CD14-positive monocyte (primary cell): ENCODE results near the gene CNIH3. TPM values are rescaled to one million over a fixed set of nuclear protein-coding genes. Genes with fewer than 3 reads are reported as not detected.

ENCODE experiments used
- DNase-seq, 3 donors: peaks; one replicate each; pipeline ENCODE4 v3.0.0-alpha.2; 2011 to 2022
- H2AFZ ChIP-seq: 2 replicates; pipeline ENCODE4 v1.6.0; 2012; ENCODE audit warnings: mild to moderate bottlenecking, low read depth, low read length, inconsistent platforms; ENCODE audit not compliant: insufficient read depth, poor library complexity, severe bottlenecking
- H3K27ac ChIP-seq, 2 donors: 1 replicate in 1 of 2; 2 replicates in 1 of 2; pipeline ENCODE4 v1.5.1; 2012 to 2013; ENCODE audit warnings: low read length in 2 of 2, control low read depth in 1 of 2, inconsistent platforms in 1 of 2, low read depth in 1 of 2, mild to moderate bottlenecking in 1 of 2
- H3K27me3 ChIP-seq, 2 donors: one replicate each; pipeline versions ENCODE4 v1.6.0 to v1.6.1; 2011 to 2013; ENCODE audit warnings: low read length in 2 of 2; ENCODE audit not compliant: control insufficient read depth in 2 of 2, insufficient read depth in 2 of 2
- H3K36me3 ChIP-seq, 2 donors: replicated peaks in 1 of 2; 1 replicate in 1 of 2; 2 replicates in 1 of 2; pipeline versions ENCODE4 v1.5.1 to v1.6.1; 2012 to 2013; ENCODE audit warnings: low read length in 2 of 2, control low read depth in 1 of 2, inconsistent platforms in 1 of 2, mild to moderate bottlenecking in 1 of 2; ENCODE audit not compliant: insufficient read depth in 2 of 2, control insufficient read depth in 1 of 2
- H3K4me1 ChIP-seq, 2 donors: 1 replicate in 1 of 2; 2 replicates in 1 of 2; pipeline versions ENCODE4 v1.5.1 to v1.6.1; 2012 to 2013; ENCODE audit warnings: low read length in 2 of 2, control low read depth in 1 of 2, inconsistent platforms in 1 of 2, mild to moderate bottlenecking in 1 of 2, moderate library complexity in 1 of 2; ENCODE audit not compliant: insufficient read depth in 2 of 2, control insufficient read depth in 1 of 2
- H3K4me2 ChIP-seq: replicated peaks from 2 replicates; pipeline ENCODE3; 2012; ENCODE audit warnings: low read length, moderate library complexity, mild to moderate bottlenecking; ENCODE audit not compliant: poor library complexity, severe bottlenecking; ENCODE audit errors: extremely low read depth
- H3K4me3 ChIP-seq, 3 experiments: fragments of 200-600 bp in 1 of 3; sonication (generic) in 1 of 3; replicated peaks in 1 of 3; 1 replicate in 2 of 3; 2 replicates in 1 of 3; pipeline ENCODE4 v1.5.1; 2011 to 2013; ENCODE audit warnings: low read length in 3 of 3, mild to moderate bottlenecking in 3 of 3, control low read depth in 2 of 3, low read depth in 2 of 3, inconsistent platforms in 1 of 3, moderate library complexity in 1 of 3
- H3K79me2 ChIP-seq: 2 replicates; pipeline ENCODE4 v1.6.0; 2012; ENCODE audit warnings: mild to moderate bottlenecking, control low read depth, inconsistent platforms, low read length, moderate library complexity; ENCODE audit not compliant: insufficient read depth
- H3K9ac ChIP-seq: 2 replicates; pipeline ENCODE4 v1.6.0; 2017; ENCODE audit warnings: low read length, mild to moderate bottlenecking; ENCODE audit not compliant: insufficient read depth, poor library complexity, severe bottlenecking
- H3K9me3 ChIP-seq, 2 donors: replicated peaks in 1 of 2; 1 replicate in 1 of 2; 2 replicates in 1 of 2; pipeline versions ENCODE4 v1.5.1 to v1.6.1; 2012 to 2013; ENCODE audit warnings: low read length in 2 of 2, control low read depth in 1 of 2; ENCODE audit not compliant: control insufficient read depth in 1 of 2, insufficient read depth in 1 of 2
- H4K20me1 ChIP-seq: 2 replicates; pipeline ENCODE4 v1.6.0; 2012; ENCODE audit warnings: mild to moderate bottlenecking, low read length, control low read depth, moderate library complexity; ENCODE audit not compliant: insufficient read depth
- H3K27ac Mint-ChIP-seq, 7 donors: one replicate each; pipeline ENCODE4 v1.8.0; 2020; ENCODE audit warnings: mild to moderate bottlenecking in 7 of 7, mixed read lengths in 7 of 7, moderate library complexity in 6 of 7, inconsistent platforms in 2 of 7
- H3K27me3 Mint-ChIP-seq, 3 donors: one replicate each; pipeline ENCODE4 v1.8.0; 2021 to 2022; ENCODE audit warnings: low read depth in 3 of 3, mild to moderate bottlenecking in 3 of 3, mixed read lengths in 3 of 3, moderate library complexity in 3 of 3, inconsistent platforms in 1 of 3
- H3K36me3 Mint-ChIP-seq, 2 donors: one replicate each; pipeline ENCODE4 v1.8.0; 2020; ENCODE audit warnings: mixed read lengths in 2 of 2, inconsistent platforms in 1 of 2, mild to moderate bottlenecking in 1 of 2
- H3K4me1 Mint-ChIP-seq: one replicate; pipeline ENCODE4 v1.8.0; 2020; ENCODE audit warnings: mild to moderate bottlenecking, mixed read lengths
- H3K4me3 Mint-ChIP-seq, 2 donors: one replicate each; pipeline ENCODE4 v1.8.0; 2020; ENCODE audit warnings: mild to moderate bottlenecking in 2 of 2, mixed read lengths in 2 of 2, moderate library complexity in 1 of 2
- H3K9me3 Mint-ChIP-seq, 7 donors: one replicate each; pipeline ENCODE4 v1.8.0; 2020 to 2022; ENCODE audit warnings: mixed read lengths in 7 of 7, mild to moderate bottlenecking in 6 of 7, moderate library complexity in 6 of 7, inconsistent platforms in 2 of 7
- CTCF ChIP-seq: fragments of 200-600 bp; IDR thresholded peaks from one replicate; pipeline ENCODE4 v1.8.0; 2022; ENCODE audit warnings: antibody characterized with exemption, mild to moderate bottlenecking
- WGBS: methylation state at CpG from one replicate; pipeline ENCODE4 v1.1.5; 2013; ENCODE audit warnings: missing lambda C conversion rate; ENCODE audit not compliant: insufficient coverage; 5-methylcytosine and 5-hydroxymethylcytosine counted together
- intact Hi-C, 2 donors: fragments of 100-400 bp; cut with micrococcal nuclease; formaldehyde crosslinking; loops; one replicate each; pipeline versions ENCODE4 v1.15.0 to v1.15.1; 2023
- polyA plus RNA-seq, 3 donors: library from polyadenylated mRNA; depleted of rRNA in 1 of 3; unstranded in 2 of 3; stranded (reverse) in 1 of 3; fragments of 300-500 nt in 2 of 3; fragments of >200 nt in 1 of 3; fragmentation: Illumina TruSeq in 2 of 3; gene quantifications; 1 replicate in 2 of 3; 2 replicates in 1 of 3; pipeline ENCODE4 v1.2.3, GENCODE V29; 2012 to 2021

Gene CNIH3
- polyA plus RNA-seq, 3 donors, result 0.37 TPM; not detected in 2

- no peaks in the 10 kb centered on the region for H3K79me2 ChIP-seq
- peak overlapping the region in 1 of 7 donors; percentile 54 for H3K27ac Mint-ChIP-seq
- peaks cover 1 to 5% (median 4%) of the 10 kb centered on the region in 3 donors for H3K27me3 Mint-ChIP-seq
- WGBS, result 94% methylated on average over 4 of the region's 9 CpGs
- no peaks in the 10 kb centered on the region for H3K36me3 ChIP-seq
- no peak overlapping the region for H3K4me2 ChIP-seq
- H3K27ac ChIP-seq, result no peak overlapping the region
- no peaks in the 10 kb centered on the region for H3K4me1 ChIP-seq
- no peaks in the 10 kb centered on the region for H3K27me3 ChIP-seq
- H4K20me1 ChIP-seq, result no peaks in the 10 kb centered on the region
- H3K36me3 Mint-ChIP-seq, result no peaks in the 10 kb centered on the region
- no peak for TF ChIP-seq CTCF
- H3K4me1 Mint-ChIP-seq, result peaks cover 6% of the 10 kb centered on the region
- DNase-seq, result no peak
- no peaks in the 10 kb centered on the region for H3K9me3 Mint-ChIP-seq
- no peak overlapping the region for H3K4me3 Mint-ChIP-seq
- H3K9ac ChIP-seq, result no peak overlapping the region
- intact Hi-C loops, result no loop called here
- H3K9me3 ChIP-seq, result no peaks in the 10 kb centered on the region
- H2AFZ ChIP-seq, result no peak overlapping the region
- no peak overlapping the region for H3K4me3 ChIP-seq
Observed at GRCh38 chr1:224732377-224733026, 116.4 kb downstream of the CNIH3 start.

GRCh38 chr1:224733027-224733911 lies 117.2 kb downstream of the CNIH3 start:
- no peaks in the 10 kb centered on the region for H3K4me1 ChIP-seq
- Mint-ChIP-seq H3K4me1 (peaks cover 6% of the 10 kb centered on the region), H3K27me3 (peaks cover 1 to 5% (median 4%) of the 10 kb centered on the region in 3 donors), H3K9me3 (no peaks in the 10 kb centered on the region), H3K36me3 (no peaks in the 10 kb centered on the region), H3K4me3 (no peak overlapping the region), H3K27ac (no peak overlapping the region)
- DNase-seq, result no peak
- H3K36me3 ChIP-seq, result no peaks in the 10 kb centered on the region
- H3K27ac ChIP-seq, result no peak overlapping the region
- no peaks in the 10 kb centered on the region for H3K79me2 ChIP-seq
- no peaks in the 10 kb centered on the region for H3K27me3 ChIP-seq
- no peak overlapping the region for H3K4me2 ChIP-seq
- intact Hi-C loops, result no loop called here
- TF ChIP-seq CTCF, result no peak
- 87% methylated on average over 8 of the region's 12 CpGs for WGBS
- H2AFZ ChIP-seq, result no peak overlapping the region
- H4K20me1 ChIP-seq, result no peaks in the 10 kb centered on the region
- H3K4me3 ChIP-seq, result no peak overlapping the region
- H3K9ac ChIP-seq, result no peak overlapping the region
- no peaks in the 10 kb centered on the region for H3K9me3 ChIP-seq
